SK-N-SH treated with all-trans-retinoic acid at 6 μM for 48 hours (cell line): ENCODE measurements around the gene LAPTM5.

Experiments
- ATAC-seq: fragments of 200-7000 bp; cut with Tn5 transposase; 3 replicates; pipeline ENCODE4 v1.9.1; 2020; ENCODE audit warnings: mild to moderate bottlenecking, moderate library complexity
- ARNTL ChIP-seq: fragments of 450-650 bp; formaldehyde crosslinking; IDR thresholded peaks from 2 replicates; pipeline ENCODE4 v1.5.0; 2020; ENCODE audit warnings: low read depth, mild to moderate bottlenecking, moderate library complexity, borderline replicate concordance
- CSDC2 ChIP-seq: fragments of 250-450 bp; sonication (Bioruptor Pico); IDR thresholded peaks from 2 replicates; pipeline ENCODE4 v1.5.0; 2020; ENCODE audit warnings: mild to moderate bottlenecking, moderate library complexity
- ESRRG ChIP-seq: fragments of 250-450 bp; sonication (Bioruptor Pico); IDR thresholded peaks from 2 replicates; pipeline ENCODE4 v1.6.1; 2021; ENCODE audit warnings: mild to moderate bottlenecking
- GLIS3 ChIP-seq: fragments of 250-450 bp; sonication (Bioruptor Pico); IDR thresholded peaks from 2 replicates; pipeline ENCODE4 v1.5.0; 2020; ENCODE audit warnings: mild to moderate bottlenecking, moderate library complexity
- OSR1 ChIP-seq: fragments of 250-450 bp; sonication (Bioruptor Pico); IDR thresholded peaks from 2 replicates; pipeline ENCODE4 v1.8.0; 2022; ENCODE audit warnings: moderate library complexity, mild to moderate bottlenecking, inconsistent platforms
- SNAI2 ChIP-seq: fragments of 250-450 bp; sonication (Bioruptor Pico); IDR thresholded peaks from 2 replicates; pipeline ENCODE4 v1.5.0; 2020; ENCODE audit warnings: mild to moderate bottlenecking, moderate library complexity
- TCF4 ChIP-seq: fragments of 250-450 bp; sonication (Bioruptor Pico); IDR thresholded peaks from 2 replicates; pipeline ENCODE4 v1.8.0; 2021; ENCODE audit warnings: mild to moderate bottlenecking, moderate library complexity, borderline replicate concordance
- TOX ChIP-seq: fragments of 250-450 bp; sonication (Bioruptor Pico); IDR thresholded peaks from 2 replicates; pipeline ENCODE4 v1.8.0; 2021; ENCODE audit warnings: mild to moderate bottlenecking, moderate library complexity, borderline replicate concordance
- ZFP3 ChIP-seq: fragments of 250-450 bp; sonication (Bioruptor Pico); IDR thresholded peaks from 2 replicates; pipeline ENCODE4 v1.5.0; 2020; ENCODE audit warnings: mild to moderate bottlenecking, moderate library complexity
- ZNF565 ChIP-seq: fragments of 450-650 bp; formaldehyde crosslinking; conservative IDR thresholded peaks from 2 replicates; pipeline ENCODE4 v1.5.0; 2020; ENCODE audit warnings: low read depth, mild to moderate bottlenecking, moderate library complexity
- ZNF70 ChIP-seq: fragments of 450-650 bp; formaldehyde crosslinking; IDR thresholded peaks from 2 replicates; pipeline ENCODE4 v1.5.0; 2020; ENCODE audit warnings: mild to moderate bottlenecking, moderate library complexity
- ZNF8 ChIP-seq: fragments of 450-650 bp; formaldehyde crosslinking; IDR thresholded peaks from 2 replicates; pipeline ENCODE4 v1.5.0; 2020; ENCODE audit warnings: mild to moderate bottlenecking, moderate library complexity
- TF ChIP-seq, protein P1 (sequence below): fragments of 250-450 bp; sonication (Bioruptor Pico); IDR thresholded peaks from 2 replicates; pipeline ENCODE4 v1.5.0; 2020; ENCODE audit warnings: mild to moderate bottlenecking, moderate library complexity
- TF ChIP-seq, protein P2 (sequence below): fragments of 250-450 bp; sonication (Bioruptor Pico); IDR thresholded peaks from 2 replicates; pipeline ENCODE4 v1.8.0; 2020; ENCODE audit warnings: mild to moderate bottlenecking, moderate library complexity, borderline replicate concordance
- TF ChIP-seq, protein P3 (sequence below): fragments of 250-450 bp; sonication (Bioruptor Pico); IDR thresholded peaks from 2 replicates; pipeline ENCODE4 v1.5.1; 2020; ENCODE audit warnings: low read depth, mild to moderate bottlenecking, moderate library complexity
- TF ChIP-seq, protein P4 (sequence below): fragments of 250-450 bp; sonication (Bioruptor Pico); IDR thresholded peaks from 2 replicates; pipeline ENCODE4 v1.8.0; 2021; ENCODE audit warnings: low read depth, mild to moderate bottlenecking, moderate library complexity, borderline replicate concordance
- TF ChIP-seq, protein P5 (sequence below): fragments of 250-450 bp; sonication (Bioruptor Pico); IDR thresholded peaks from 2 replicates; pipeline ENCODE4 v1.5.1; 2021; ENCODE audit warnings: mild to moderate bottlenecking, moderate library complexity

LAPTM5 gene

DNA sequence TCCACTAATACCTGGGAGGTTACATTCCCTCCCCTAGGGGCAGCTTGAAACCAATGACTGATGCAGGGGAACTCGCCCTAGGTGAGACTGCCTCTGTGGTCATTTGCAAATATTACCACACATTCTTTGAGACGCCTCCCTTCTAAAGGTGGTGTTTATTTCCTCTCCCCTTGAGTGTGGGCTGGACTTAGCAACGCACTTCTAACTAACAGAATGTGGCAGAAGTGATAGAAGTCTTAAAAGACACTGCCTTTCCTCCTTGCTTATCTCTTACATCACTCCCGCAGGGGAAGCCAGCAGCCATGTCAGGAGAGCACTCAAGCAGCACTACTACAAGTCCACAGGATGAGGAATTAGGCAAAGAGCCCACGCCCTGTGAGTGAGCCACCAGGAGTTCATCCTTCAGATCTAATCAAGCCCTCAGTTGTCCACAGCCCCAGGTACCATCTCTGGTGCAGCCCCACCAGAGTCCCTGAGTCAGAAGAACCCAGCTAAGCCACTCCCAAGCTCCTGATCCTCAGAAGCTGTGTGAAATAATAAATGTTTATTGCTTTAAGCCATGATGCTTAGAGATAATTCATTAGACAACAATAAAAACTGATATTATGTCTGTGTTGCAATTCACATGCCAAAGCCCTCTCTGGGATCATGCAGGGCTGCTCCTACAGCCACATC lies 19.4 kb downstream of the LAPTM5 start:
- TF ChIP-seq, protein P1, sequence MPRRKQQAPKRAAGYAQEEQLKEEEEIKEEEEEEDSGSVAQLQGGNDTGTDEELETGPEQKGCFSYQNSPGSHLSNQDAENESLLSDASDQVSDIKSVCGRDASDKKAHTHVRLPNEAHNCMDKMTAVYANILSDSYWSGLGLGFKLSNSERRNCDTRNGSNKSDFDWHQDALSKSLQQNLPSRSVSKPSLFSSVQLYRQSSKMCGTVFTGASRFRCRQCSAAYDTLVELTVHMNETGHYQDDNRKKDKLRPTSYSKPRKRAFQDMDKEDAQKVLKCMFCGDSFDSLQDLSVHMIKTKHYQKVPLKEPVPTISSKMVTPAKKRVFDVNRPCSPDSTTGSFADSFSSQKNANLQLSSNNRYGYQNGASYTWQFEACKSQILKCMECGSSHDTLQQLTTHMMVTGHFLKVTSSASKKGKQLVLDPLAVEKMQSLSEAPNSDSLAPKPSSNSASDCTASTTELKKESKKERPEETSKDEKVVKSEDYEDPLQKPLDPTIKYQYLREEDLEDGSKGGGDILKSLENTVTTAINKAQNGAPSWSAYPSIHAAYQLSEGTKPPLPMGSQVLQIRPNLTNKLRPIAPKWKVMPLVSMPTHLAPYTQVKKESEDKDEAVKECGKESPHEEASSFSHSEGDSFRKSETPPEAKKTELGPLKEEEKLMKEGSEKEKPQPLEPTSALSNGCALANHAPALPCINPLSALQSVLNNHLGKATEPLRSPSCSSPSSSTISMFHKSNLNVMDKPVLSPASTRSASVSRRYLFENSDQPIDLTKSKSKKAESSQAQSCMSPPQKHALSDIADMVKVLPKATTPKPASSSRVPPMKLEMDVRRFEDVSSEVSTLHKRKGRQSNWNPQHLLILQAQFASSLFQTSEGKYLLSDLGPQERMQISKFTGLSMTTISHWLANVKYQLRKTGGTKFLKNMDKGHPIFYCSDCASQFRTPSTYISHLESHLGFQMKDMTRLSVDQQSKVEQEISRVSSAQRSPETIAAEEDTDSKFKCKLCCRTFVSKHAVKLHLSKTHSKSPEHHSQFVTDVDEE (CRISPR knock-in tag) = no peak
- TF ChIP-seq ARNTL (CRISPR knock-in tag) (no peak), ZNF565 (CRISPR knock-in tag) (peak; percentile 79; the same call in 1 of the 2 replicates)
- no peak for ATAC-seq

DNA sequence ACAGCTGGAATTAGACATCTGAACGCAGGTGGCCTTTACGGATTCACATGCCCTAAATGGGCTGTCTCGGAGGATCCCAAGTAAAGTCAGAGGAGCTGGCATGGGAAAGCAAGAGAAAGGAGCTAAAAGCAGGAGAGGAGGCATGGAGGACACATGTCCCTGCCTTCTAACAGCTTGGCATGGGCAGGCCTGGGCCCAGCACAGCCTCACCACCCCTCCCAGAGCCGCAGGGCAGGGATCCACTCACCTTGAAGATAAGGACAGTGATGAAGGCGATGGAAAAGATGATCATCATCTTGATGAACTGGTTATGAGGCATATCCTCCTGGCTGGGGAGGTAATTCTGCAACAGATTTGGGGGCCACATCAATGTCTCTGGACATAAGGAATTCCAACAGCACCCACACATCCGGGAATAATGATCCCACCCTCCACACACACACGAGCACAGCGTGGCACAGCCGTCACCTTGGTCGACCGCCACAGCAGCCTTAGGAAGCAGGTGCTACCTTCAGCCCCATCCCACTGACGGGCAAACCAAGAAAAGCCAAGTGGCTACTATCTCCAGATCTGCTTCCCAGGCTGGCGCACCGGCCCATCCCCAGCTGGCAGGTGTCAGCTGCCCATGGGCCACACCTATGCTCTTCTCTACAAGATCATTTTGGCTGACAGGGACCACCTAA lies 20.1 kb downstream of the LAPTM5 start:
- no peak for ATAC-seq
- TF ChIP-seq ZNF8 (CRISPR knock-in tag) = no peak
- TF ChIP-seq, protein P1 (CRISPR knock-in tag) = no peak
- TF ChIP-seq, protein P2, sequence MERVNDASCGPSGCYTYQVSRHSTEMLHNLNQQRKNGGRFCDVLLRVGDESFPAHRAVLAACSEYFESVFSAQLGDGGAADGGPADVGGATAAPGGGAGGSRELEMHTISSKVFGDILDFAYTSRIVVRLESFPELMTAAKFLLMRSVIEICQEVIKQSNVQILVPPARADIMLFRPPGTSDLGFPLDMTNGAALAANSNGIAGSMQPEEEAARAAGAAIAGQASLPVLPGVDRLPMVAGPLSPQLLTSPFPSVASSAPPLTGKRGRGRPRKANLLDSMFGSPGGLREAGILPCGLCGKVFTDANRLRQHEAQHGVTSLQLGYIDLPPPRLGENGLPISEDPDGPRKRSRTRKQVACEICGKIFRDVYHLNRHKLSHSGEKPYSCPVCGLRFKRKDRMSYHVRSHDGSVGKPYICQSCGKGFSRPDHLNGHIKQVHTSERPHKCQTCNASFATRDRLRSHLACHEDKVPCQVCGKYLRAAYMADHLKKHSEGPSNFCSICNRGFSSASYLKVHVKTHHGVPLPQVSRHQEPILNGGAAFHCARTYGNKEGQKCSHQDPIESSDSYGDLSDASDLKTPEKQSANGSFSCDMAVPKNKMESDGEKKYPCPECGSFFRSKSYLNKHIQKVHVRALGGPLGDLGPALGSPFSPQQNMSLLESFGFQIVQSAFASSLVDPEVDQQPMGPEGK (CRISPR knock-in tag) = no peak
- TF ChIP-seq TCF4 (CRISPR knock-in tag) = no peak
- no peak for TF ChIP-seq ESRRG (CRISPR knock-in tag)
- TF ChIP-seq, protein P3, sequence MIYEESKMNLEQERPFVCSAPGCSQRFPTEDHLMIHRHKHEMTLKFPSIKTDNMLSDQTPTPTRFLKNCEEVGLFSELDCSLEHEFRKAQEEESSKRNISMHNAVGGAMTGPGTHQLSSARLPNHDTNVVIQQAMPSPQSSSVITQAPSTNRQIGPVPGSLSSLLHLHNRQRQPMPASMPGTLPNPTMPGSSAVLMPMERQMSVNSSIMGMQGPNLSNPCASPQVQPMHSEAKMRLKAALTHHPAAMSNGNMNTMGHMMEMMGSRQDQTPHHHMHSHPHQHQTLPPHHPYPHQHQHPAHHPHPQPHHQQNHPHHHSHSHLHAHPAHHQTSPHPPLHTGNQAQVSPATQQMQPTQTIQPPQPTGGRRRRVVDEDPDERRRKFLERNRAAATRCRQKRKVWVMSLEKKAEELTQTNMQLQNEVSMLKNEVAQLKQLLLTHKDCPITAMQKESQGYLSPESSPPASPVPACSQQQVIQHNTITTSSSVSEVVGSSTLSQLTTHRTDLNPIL = no peak
- TF ChIP-seq, all 23 proteins: peak for 0

DNA sequence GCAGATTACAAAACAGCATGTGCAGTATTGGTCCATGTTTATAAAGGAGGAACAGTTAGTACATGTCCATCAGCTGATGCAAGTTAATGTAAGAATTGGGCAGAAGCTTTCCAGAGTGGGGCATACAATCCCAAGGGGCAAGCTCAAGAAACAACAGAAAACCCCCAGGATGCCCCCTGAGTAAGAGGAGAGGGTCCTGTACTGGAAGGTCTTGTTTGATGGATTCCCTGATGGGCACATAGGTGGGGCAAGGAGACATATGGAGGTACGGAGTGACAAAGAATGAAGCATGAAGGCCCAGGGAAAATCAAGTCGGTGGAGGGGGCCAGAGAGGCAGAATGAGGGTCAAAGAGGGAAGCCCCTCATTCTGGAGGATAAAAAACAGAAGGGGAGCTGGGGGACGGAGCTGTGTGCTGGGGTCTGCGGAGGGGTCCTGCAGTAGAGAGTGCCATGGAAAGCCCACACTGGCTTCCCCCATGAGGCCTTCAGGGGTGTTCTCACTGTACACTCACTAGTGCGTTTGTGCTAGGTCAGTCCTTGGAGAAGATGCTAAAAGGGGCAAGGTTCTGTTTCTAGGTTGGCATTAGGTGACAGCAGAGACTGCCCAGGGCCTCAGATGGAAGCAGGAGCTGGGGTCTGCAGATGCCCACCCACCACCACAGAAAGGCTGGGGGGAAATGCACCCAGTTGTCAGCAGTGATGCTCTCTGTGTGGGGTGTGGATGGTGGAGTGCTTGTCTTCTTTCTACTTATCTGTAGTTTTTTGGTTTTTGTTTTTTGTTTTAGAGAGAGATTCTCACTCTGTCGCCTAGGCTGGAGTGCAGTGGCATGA lies 21.7 kb downstream of the LAPTM5 start:
- ATAC-seq = no peak
- no peak for TF ChIP-seq ESRRG (CRISPR knock-in tag)
- TF ChIP-seq, protein P3 = no peak
- TF ChIP-seq, all 23 proteins: peak for 0

DNA sequence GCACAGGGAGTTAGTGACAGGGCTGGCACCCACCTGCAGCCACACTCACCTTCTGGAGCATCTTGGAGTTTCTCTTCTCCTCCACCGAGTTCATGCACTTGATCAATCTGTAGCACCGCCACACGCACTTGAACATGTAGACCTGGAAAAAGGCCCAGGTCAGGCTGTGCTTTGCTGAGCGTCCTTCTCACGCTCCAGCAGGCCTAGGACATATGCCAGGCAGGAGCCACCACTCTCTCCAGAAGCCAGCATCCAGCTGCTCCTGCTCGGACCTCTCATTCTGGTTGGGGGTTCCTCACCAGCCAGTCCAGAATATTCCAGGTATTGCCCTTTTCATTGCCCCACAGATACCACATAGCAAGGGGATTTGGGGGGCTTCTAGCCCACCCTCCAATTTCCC lies 22.4 kb downstream of the LAPTM5 start:
- ATAC-seq = no peak
- no peak for TF ChIP-seq ZNF70
- no peak for TF ChIP-seq ZNF8 (CRISPR knock-in tag)
- TF ChIP-seq SNAI2 (CRISPR knock-in tag) = no peak
- TF ChIP-seq GLIS3 (CRISPR knock-in tag) = no peak
- TF ChIP-seq, protein P3 = no peak
- no peak for TF ChIP-seq ZFP3 (CRISPR knock-in tag)
- TF ChIP-seq, protein P4, sequence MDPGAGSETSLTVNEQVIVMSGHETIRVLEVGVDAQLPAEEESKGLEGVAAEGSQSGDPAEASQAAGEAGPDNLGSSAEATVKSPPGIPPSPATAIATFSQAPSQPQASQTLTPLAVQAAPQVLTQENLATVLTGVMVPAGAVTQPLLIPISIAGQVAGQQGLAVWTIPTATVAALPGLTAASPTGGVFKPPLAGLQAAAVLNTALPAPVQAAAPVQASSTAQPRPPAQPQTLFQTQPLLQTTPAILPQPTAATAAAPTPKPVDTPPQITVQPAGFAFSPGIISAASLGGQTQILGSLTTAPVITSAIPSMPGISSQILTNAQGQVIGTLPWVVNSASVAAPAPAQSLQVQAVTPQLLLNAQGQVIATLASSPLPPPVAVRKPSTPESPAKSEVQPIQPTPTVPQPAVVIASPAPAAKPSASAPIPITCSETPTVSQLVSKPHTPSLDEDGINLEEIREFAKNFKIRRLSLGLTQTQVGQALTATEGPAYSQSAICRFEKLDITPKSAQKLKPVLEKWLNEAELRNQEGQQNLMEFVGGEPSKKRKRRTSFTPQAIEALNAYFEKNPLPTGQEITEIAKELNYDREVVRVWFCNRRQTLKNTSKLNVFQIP (CRISPR knock-in tag) = no peak
- TF ChIP-seq, protein P5, sequence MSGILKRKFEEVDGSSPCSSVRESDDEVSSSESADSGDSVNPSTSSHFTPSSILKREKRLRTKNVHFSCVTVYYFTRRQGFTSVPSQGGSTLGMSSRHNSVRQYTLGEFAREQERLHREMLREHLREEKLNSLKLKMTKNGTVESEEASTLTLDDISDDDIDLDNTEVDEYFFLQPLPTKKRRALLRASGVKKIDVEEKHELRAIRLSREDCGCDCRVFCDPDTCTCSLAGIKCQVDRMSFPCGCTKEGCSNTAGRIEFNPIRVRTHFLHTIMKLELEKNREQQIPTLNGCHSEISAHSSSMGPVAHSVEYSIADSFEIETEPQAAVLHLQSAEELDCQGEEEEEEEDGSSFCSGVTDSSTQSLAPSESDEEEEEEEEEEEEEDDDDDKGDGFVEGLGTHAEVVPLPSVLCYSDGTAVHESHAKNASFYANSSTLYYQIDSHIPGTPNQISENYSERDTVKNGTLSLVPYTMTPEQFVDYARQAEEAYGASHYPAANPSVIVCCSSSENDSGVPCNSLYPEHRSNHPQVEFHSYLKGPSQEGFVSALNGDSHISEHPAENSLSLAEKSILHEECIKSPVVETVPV = no peak
- TF ChIP-seq CSDC2 (CRISPR knock-in tag) = no peak
- no peak for TF ChIP-seq TOX (CRISPR knock-in tag)
- no peak for TF ChIP-seq OSR1 (CRISPR knock-in tag)
